NCI-H460 (cell line): ENCODE measurements around the gene ATP2A2. TPM values are rescaled to one million over a fixed set of nuclear protein-coding genes. Genes with fewer than 3 reads are reported as not detected.
"Not testable (repeated sequence)": the region's sequence is repeated elsewhere in the genome, so short reads cannot be mapped to it uniquely, and the experiment has no call there.

Experiments
- DNase-seq: peaks from one replicate; pipeline ENCODE4 v3.0.0-alpha.2; 2016; ENCODE audit warnings: low read depth; ENCODE audit errors: extremely low read depth
- polyA plus RNA-seq: library from polyadenylated mRNA; depleted of rRNA; stranded (reverse); fragments of >200 nt; gene quantifications from 2 replicates; pipeline ENCODE4 v1.2.3, GENCODE V29; 2014; cell fraction: nucleus; rRNA removed
- total RNA-seq: library from RNA; depleted of rRNA; stranded (reverse); fragments of >200 nt; shearing (Covaris generic); gene quantifications from 2 replicates; pipeline ENCODE4 v1.2.3, GENCODE V29; 2014; rRNA removed

The ATP2A2 gene
- 130 and 150 TPM in 2 replicates for total RNA-seq
- 108 and 140 TPM in 2 replicates for polyA plus RNA-seq

GRCh38 chr12:110280779-110281548, at the start of gene ATP2A2:
ATP2A2 (plus strand) TSS chr12:110281247; CDS start chr12:110281790, 543 bp downstream.
- peak; percentile 89 for DNase-seq

- DNase-seq = no peak
These were observed 47.7 kb upstream of the ATP2A2 start for GRCh38 chr12:110233212-110233903.

- no peak for DNase-seq
These were observed 46.7 kb upstream of the ATP2A2 start for GRCh38 chr12:110234331-110234751.

- no peak for DNase-seq
These were observed 46.3 kb upstream of the ATP2A2 start for GRCh38 chr12:110234755-110235154.

GRCh38 chr12:110235383-110235782, 45.7 kb upstream of the ATP2A2 start:
- no peak for DNase-seq

GRCh38 chr12:110243227-110243626, 37.8 kb upstream of the ATP2A2 start:
- DNase-seq = no peak

GRCh38 chr12:110244372-110244771, 36.7 kb upstream of the ATP2A2 start:
- no peak for DNase-seq

GRCh38 chr12:110244829-110245228, 36.2 kb upstream of the ATP2A2 start:
- DNase-seq = no peak

GRCh38 chr12:110245369-110245772, 35.7 kb upstream of the ATP2A2 start:
- no peak for DNase-seq

GRCh38 chr12:110246636-110247339, 34.3 kb upstream of the ATP2A2 start:
- DNase-seq = no peak

- DNase-seq = no peak
These were observed 33.5 kb upstream of the ATP2A2 start for GRCh38 chr12:110247340-110248095.

GRCh38 chr12:110248096-110248447, 33.0 kb upstream of the ATP2A2 start:
- no peak for DNase-seq

GRCh38 chr12:110249105-110249504, 31.9 kb upstream of the ATP2A2 start:
- DNase-seq = no peak

GRCh38 chr12:110249716-110250225, 31.3 kb upstream of the ATP2A2 start:
- no peak for DNase-seq

GRCh38 chr12:110251381-110251780, 29.7 kb upstream of the ATP2A2 start:
- no peak for DNase-seq

GRCh38 chr12:110252716-110253115, 28.3 kb upstream of the ATP2A2 start:
- no peak for DNase-seq

- peak; percentile 9 for DNase-seq
These were observed 27.9 kb upstream of the ATP2A2 start for GRCh38 chr12:110253176-110253575.

- DNase-seq = no peak
These were observed 26.0 kb upstream of the ATP2A2 start for GRCh38 chr12:110254971-110255540.

GRCh38 chr12:110255890-110256456, 25.1 kb upstream of the ATP2A2 start:
- DNase-seq = not testable (repeated sequence)
